ENCODE data around the gene APH1B.

APH1B gene

GRCh38 chr15:63353261-63353660, 75.9 kb downstream of the APH1B start:
- DNase-seq (ENCODE audit: low read depth): no peak

- DNase-seq (ENCODE audit: low read depth): no peak
Observed at GRCh38 chr15:63353887-63354286, 76.5 kb downstream of the APH1B start.

GRCh38 chr15:63354821-63355650, 77.6 kb downstream of the APH1B start:
- DNase-seq (ENCODE audit: low read depth): no peak

GRCh38 chr15:63357061-63357460, 79.7 kb downstream of the APH1B start:
- no peak for DNase-seq (ENCODE audit: low read depth)

- DNase-seq (ENCODE audit: low read depth): no peak
Observed at GRCh38 chr15:63357731-63358130, 80.3 kb downstream of the APH1B start.

GRCh38 chr15:63358241-63359029, 81.0 kb downstream of the APH1B start:
- DNase-seq (ENCODE audit: low read depth): no peak

All from stimulated activated CD8-positive, alpha-beta memory T cell treated with anti-CD3 and anti-CD28 coated beads, Interleukin-7, amount 100 ng/mL, for 24 hours (primary cell).